Measurements from ENCODE around the gene PCCA. TPM values are rescaled to one million over a fixed set of nuclear protein-coding genes. Genes with fewer than 3 reads are reported as not detected.

Gene PCCA
- total RNA-seq, 2 donors from 2014 or later, result 19.6 to 38.6 TPM

- no peak for TF ChIP-seq CTCF (IDR thresholded peaks at IDR 0.05)
- DNase-seq (ENCODE audit: low spot score), result no peak
- Histone ChIP-seq H3K27me3 (no peaks in the 10 kb centered on the region), H3K4me1 (no peaks in the 10 kb centered on the region), H3K4me3 (no peak overlapping the region), H3K36me3 (no peaks in the 10 kb centered on the region), H3K27ac (no peak overlapping the region), H3K9me3 (no peaks in the 10 kb centered on the region)
Measured at GRCh38 chr13:100356426-100356825, 267.5 kb downstream of the PCCA start.

- Histone ChIP-seq H3K4me1 (no peaks in the 10 kb centered on the region), H3K4me3 (no peak overlapping the region), H3K36me3 (no peaks in the 10 kb centered on the region), H3K27me3 (no peaks in the 10 kb centered on the region), H3K27ac (no peak overlapping the region), H3K9me3 (no peaks in the 10 kb centered on the region)
- no peak for TF ChIP-seq CTCF (IDR thresholded peaks at IDR 0.05)
- DNase-seq (ENCODE audit: low spot score), result no peak
Measured at GRCh38 chr13:100356889-100357288, 268.0 kb downstream of the PCCA start.

GRCh38 chr13:100357764-100358163, 268.9 kb downstream of the PCCA start:
- Histone ChIP-seq H3K9me3 (no peaks in the 10 kb centered on the region), H3K36me3 (no peaks in the 10 kb centered on the region), H3K4me3 (no peak overlapping the region), H3K27me3 (no peaks in the 10 kb centered on the region), H3K27ac (no peak overlapping the region), H3K4me1 (no peaks in the 10 kb centered on the region)
- no peak for DNase-seq (ENCODE audit: low spot score)
- TF ChIP-seq CTCF (IDR thresholded peaks at IDR 0.05), result no peak

- Histone ChIP-seq H3K27me3 (no peaks in the 10 kb centered on the region), H3K4me1 (no peaks in the 10 kb centered on the region), H3K27ac (no peak overlapping the region), H3K9me3 (no peaks in the 10 kb centered on the region), H3K36me3 (no peaks in the 10 kb centered on the region), H3K4me3 (no peak overlapping the region)
- no peak for DNase-seq (ENCODE audit: low spot score)
- no peak for TF ChIP-seq CTCF (IDR thresholded peaks at IDR 0.05)
Measured at GRCh38 chr13:100361504-100361903, 272.6 kb downstream of the PCCA start.

GRCh38 chr13:100362371-100362770, 273.5 kb downstream of the PCCA start:
- Histone ChIP-seq H3K4me3 (no peak overlapping the region), H3K27ac (no peak overlapping the region), H3K27me3 (no peaks in the 10 kb centered on the region), H3K36me3 (no peaks in the 10 kb centered on the region), H3K4me1 (no peaks in the 10 kb centered on the region), H3K9me3 (no peaks in the 10 kb centered on the region)
- TF ChIP-seq CTCF (IDR thresholded peaks at IDR 0.05), result no peak
- no peak for DNase-seq (ENCODE audit: low spot score)

GRCh38 chr13:100362781-100363180, 273.9 kb downstream of the PCCA start:
- H3K4me1 ChIP-seq, result no peaks in the 10 kb centered on the region
- no peaks in the 10 kb centered on the region for H3K27me3 ChIP-seq
- no peak for TF ChIP-seq CTCF (IDR thresholded peaks at IDR 0.05)
- DNase-seq (ENCODE audit: low spot score), result no peak
- no peak overlapping the region for H3K4me3 ChIP-seq
- H3K27ac ChIP-seq, result no peak overlapping the region
- no peaks in the 10 kb centered on the region for H3K9me3 ChIP-seq
- H3K36me3 ChIP-seq, result no peaks in the 10 kb centered on the region
